Measurements from ENCODE around the gene GADD45GIP1. TPM values are rescaled to one million over a fixed set of nuclear protein-coding genes. Genes with fewer than 3 reads are reported as not detected.
A peak's percentile ranks its signal among the peaks of the same experiment; 100 is the strongest.

Gene GADD45GIP1
- polyA plus RNA-seq, 1 donor from 2014 or later = 21.3 TPM

GRCh38 chr19:12994701-12995595, 37.9 kb upstream of the GADD45GIP1 start, which contains the start of gene NFIX:
NFIX (plus strand) TSS chr19:12995475; CDS start chr19:12995838, 363 bp downstream.
- no peaks in the 10 kb centered on the region for H3K9me3 ChIP-seq (ENCODE audit: low read length)
- H3K4me3 ChIP-seq (ENCODE audit: low read length) = peak within 1 kb of the TSS; percentile 62
- no peak within 1 kb of the TSS for H2AFZ ChIP-seq (ENCODE audit: low read depth, low read length)
- no peak within 1 kb of the TSS for H3K27ac ChIP-seq (ENCODE audit: low read length)
- no peaks in the 10 kb centered on the region for H4K20me1 ChIP-seq (ENCODE audit: insufficient read depth)
- H3K79me2 ChIP-seq (replicated peaks; ENCODE audit: insufficient read depth, low read length) = no peaks in the 10 kb centered on the region
- H3K4me2 ChIP-seq (ENCODE audit: low read length) = no peak within 1 kb of the TSS
- no peaks in the 10 kb centered on the region for H3K36me3 ChIP-seq (ENCODE audit: insufficient read depth, low read length)
- H3F3A ChIP-seq (ENCODE audit: insufficient read depth, low read length, poor library complexity, severe bottlenecking) = no peaks in the 10 kb centered on the region
- H3K9me2 ChIP-seq (ENCODE audit: insufficient read depth, low read length) = no peaks in the 10 kb centered on the region
- TF ChIP-seq CTCF (IDR thresholded peaks at IDR 0.05; ENCODE audit: poor library complexity, severe bottlenecking) (no peak), EZH2 (IDR thresholded peaks at IDR 0.05; ENCODE audit: borderline replicate concordance, insufficient read depth, low read length, poor library complexity, severe bottlenecking) (no peak), EP300 (conservative IDR thresholded peaks at IDR 0.05; ENCODE audit: poor library complexity, severe bottlenecking) (no peak), MXI1 (conservative IDR thresholded peaks at IDR 0.05; ENCODE audit: poor library complexity, severe bottlenecking) (peak; percentile 30), POLR2AphosphoS5 (IDR thresholded peaks at IDR 0.05) (no peak)
- no peak within 1 kb of the TSS for H3K9ac ChIP-seq (ENCODE audit: low read length)
- H3K27me3 ChIP-seq (ENCODE audit: insufficient read depth, low read depth, low read length) = peaks cover 80% of the 10 kb centered on the region

GRCh38 chr19:12993562-12993961, 36.5 kb upstream of the GADD45GIP1 start:
- no peak overlapping the region for H3K27ac ChIP-seq (ENCODE audit: low read length)
- no peaks in the 10 kb centered on the region for H3F3A ChIP-seq (ENCODE audit: insufficient read depth, low read length, poor library complexity, severe bottlenecking)
- H3K4me3 ChIP-seq (ENCODE audit: low read length) = no peak overlapping the region
- no peak overlapping the region for H3K4me2 ChIP-seq (ENCODE audit: low read length)
- no peak for TF ChIP-seq POLR2AphosphoS5 (IDR thresholded peaks at IDR 0.05)
- TF ChIP-seq MXI1 (conservative IDR thresholded peaks at IDR 0.05; ENCODE audit: poor library complexity, severe bottlenecking) = no peak
- no peak for TF ChIP-seq EZH2 (IDR thresholded peaks at IDR 0.05; ENCODE audit: borderline replicate concordance, insufficient read depth, low read length, poor library complexity, severe bottlenecking)
- TF ChIP-seq RAD21 (conservative IDR thresholded peaks at IDR 0.05) = no peak
- no peak for TF ChIP-seq REST (IDR thresholded peaks at IDR 0.05; ENCODE audit: borderline replicate concordance)
- no peak for TF ChIP-seq TAF1 (IDR thresholded peaks at IDR 0.05; ENCODE audit: low read depth)
- no peak for TF ChIP-seq SMC3 (conservative IDR thresholded peaks at IDR 0.05; ENCODE audit: poor library complexity)
- no peak for TF ChIP-seq CTCF (IDR thresholded peaks at IDR 0.05; ENCODE audit: poor library complexity, severe bottlenecking)
- TF ChIP-seq EP300 (conservative IDR thresholded peaks at IDR 0.05; ENCODE audit: poor library complexity, severe bottlenecking) = no peak
- no peak overlapping the region for H3K9ac ChIP-seq (ENCODE audit: low read length)
- H4K20me1 ChIP-seq (ENCODE audit: insufficient read depth) = no peaks in the 10 kb centered on the region
- peaks cover 73% of the 10 kb centered on the region for H3K27me3 ChIP-seq (ENCODE audit: insufficient read depth, low read depth, low read length)
- H2AFZ ChIP-seq (ENCODE audit: low read depth, low read length) = no peak overlapping the region
- no peaks in the 10 kb centered on the region for H3K9me3 ChIP-seq (ENCODE audit: low read length)
- no peaks in the 10 kb centered on the region for H3K79me2 ChIP-seq (replicated peaks; ENCODE audit: insufficient read depth, low read length)
- H3K9me2 ChIP-seq (ENCODE audit: insufficient read depth, low read length) = no peaks in the 10 kb centered on the region
- no peaks in the 10 kb centered on the region for H3K36me3 ChIP-seq (ENCODE audit: insufficient read depth, low read length)
